ENCODE results near the gene CSNK1G3.

The CSNK1G3 gene

DNA sequence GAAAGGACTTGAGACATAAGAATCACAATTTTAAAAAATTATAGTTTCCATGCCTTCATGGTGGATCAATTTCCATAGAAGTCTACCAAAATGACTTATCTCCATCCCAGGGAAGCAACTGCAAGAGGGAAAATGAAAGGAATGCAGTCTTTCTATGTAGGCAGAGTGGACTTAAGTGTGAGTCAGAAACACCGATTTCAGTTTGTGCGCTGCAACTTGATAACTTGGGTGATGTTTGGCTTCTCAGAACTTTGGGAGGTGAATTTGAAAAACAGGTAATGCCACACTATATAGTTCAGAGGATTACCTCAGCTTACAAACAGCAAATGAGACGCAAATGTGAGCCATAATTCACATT lies 708 bp upstream of the CSNK1G3 start:
- no peak for DNase-seq (ENCODE audit: low read depth, low spot score)
- H3K4me3 ChIP-seq (ENCODE audit: low read length): peak overlapping the region; percentile 73

DNA sequence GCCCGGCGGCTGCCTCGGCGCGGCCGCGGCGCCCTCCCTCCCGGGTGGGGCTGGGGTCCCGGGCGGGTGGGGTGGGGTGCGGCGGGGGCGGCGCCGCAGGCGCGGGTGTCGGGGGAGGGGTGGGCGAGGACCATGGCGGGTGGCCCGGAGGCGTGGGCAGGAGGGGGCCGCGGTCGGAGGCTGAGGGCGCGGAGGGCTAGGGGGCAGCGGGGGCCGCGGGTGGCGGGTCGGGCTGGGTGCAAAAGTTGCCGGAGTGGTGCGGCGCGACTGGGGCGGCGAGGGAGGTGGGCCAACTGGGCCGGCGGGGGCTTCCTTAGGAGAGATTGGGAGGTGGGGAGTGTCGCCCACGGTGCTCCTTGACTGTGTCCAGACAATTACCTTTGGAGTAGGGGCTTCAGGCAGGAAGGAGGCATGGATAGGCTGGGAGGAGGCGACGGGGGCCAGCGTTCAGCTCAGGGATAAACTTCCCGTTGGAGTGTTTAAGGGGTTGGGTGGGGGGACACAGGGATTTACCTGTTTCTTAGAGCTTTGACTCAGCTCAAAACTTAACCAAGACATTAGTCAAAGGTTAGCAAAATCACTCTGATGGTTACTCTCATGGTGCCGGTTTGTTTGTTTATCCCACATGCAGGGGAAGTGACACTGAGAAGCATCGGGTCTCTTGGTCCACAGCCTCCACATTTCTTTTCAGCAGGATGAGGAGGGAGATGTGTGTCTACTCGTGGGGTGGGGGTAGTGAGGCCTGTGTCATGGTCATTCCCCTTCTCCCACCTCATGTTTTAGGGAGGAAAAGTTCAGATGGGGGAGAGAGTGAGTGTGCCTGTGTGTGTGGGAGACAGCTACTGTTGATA lies 859 bp downstream of the CSNK1G3 start:
- H3K4me3 ChIP-seq (ENCODE audit: low read length): peak overlapping the region; percentile 73

DNA sequence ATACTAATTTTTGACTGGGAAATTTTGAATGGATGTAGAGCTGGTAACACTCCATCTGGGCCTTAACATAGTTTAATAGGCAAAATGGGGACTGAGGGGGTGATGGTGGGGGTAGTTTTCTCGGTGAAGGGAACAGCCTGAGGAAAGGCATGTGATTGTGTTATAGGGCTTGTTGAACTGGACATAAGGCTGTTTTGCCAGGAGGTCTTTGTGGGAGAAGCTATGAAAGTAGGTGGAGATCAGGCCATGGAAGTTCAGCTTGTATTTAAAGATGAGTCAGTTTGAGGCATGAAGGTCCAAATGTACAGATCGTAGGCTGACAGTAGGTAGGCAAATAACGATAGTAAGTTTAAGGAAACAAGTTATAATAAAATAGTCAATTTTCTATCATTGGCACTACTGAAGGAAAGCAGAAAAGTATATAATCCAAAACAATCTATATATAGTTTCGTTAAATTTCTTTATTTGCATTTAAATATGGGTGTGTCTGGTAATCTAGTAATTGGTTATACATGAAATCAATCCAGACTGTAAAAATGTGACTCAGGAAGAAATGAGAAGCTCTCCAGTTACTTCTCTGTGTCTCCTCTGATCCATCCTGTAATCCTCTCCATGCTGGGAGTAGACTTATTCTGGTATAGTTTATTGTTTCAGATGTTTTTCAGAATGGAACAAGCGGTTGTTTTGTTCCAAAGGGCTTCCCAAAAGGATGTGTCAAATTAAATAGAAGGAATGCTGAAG lies 2.8 kb downstream of the CSNK1G3 start:
- DNase-seq (ENCODE audit: low read depth, low spot score): no peak
- no peak overlapping the region for H3K4me3 ChIP-seq (ENCODE audit: low read length)

More for the DNA sequence above, 859 bp downstream of the CSNK1G3 start:
- no peak for DNase-seq (ENCODE audit: low read depth, low spot score)

DNA sequence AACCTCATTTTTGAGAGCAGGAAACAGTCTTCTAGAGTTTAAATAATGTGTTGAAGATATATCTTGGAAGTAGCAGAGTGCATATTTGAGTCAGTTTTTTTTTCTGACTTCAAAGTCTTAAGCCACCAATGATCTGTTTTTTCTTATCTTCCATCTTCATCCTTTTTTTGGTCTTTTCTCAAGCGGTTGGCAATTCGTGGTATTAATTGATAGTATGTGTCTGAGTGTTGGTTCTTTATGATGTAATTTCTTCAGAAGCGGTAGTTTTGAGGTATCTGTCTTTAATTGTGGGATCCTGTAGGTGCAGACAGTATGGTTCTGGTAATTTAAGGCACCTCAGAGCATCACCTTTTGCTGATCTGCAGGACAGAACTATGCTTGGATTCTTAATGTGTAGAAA lies 3.9 kb downstream of the CSNK1G3 start:
- no peak overlapping the region for H3K4me3 ChIP-seq (ENCODE audit: low read length)
- peak; percentile 73 for DNase-seq (ENCODE audit: low read depth, low spot score)

DNA sequence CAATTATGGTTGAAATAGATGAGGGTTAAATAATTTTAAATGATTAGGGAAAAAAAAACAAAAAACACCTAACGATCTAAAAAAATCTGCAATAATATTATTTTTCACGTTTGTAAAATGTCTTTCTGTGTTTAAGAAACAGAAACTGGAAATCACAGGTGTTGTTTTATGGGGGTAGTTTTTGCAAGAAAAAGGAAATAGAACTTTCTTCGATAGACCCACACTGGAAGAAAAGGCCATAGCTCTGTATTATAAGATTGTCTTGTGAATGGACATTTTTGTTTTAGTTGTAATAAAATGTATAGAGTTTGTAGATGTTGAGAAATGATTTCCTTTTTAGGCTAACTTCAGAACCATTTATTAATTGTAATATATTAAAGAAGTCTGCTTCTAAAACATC lies 5.5 kb downstream of the CSNK1G3 start:
- DNase-seq (ENCODE audit: low read depth, low spot score): no peak
- no peak overlapping the region for H3K4me3 ChIP-seq (ENCODE audit: low read length)

DNA sequence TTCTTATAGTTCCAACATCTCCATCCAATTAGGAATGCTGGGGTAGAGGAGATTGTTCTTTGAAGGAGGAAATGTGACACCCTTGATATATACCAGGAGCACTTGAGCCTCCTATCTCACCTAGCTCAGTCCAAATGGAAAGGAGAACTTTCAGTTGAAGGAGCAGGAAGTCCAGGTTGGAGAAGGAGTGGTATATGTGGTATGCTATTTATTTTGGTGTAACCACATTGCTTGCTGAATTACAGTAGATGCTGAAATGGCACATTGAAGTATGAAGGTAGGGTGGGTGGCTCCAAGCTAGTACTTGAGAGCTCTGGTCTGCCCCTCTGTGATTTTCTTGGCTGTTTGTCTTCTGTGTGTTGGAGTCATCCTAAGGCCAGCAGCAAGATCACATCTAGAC lies 6.1 kb downstream of the CSNK1G3 start:
- H3K4me3 ChIP-seq (ENCODE audit: low read length): no peak overlapping the region
- DNase-seq (ENCODE audit: low read depth, low spot score): no peak

DNA sequence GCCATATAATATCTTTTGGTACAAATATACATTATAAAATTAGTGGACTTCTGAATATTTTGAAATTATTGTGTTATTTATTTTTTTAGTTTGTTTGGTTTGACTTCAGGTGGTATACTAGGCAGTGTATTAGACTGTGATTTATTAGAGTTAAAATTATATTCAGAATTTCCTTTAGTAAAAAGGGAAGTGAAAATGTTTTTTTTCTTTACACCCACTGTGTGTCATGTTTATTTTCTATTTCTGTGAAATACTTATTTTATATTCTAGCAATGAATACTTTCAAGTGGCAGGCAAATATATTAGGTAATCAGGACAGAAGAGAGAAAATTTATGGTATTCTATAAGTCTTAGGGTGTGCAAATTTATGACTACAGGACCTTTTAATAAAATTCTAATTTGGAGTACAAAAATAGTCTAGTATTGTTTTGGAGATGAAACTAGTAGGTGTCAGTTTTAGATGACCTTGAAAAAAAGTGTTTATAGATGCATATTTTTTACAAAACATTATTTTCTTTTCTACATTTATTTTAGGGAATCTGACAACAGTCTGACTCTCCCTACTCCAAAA lies 8.8 kb downstream of the CSNK1G3 start:
- no peak for DNase-seq (ENCODE audit: low read depth, low spot score)
- no peak overlapping the region for H3K4me3 ChIP-seq (ENCODE audit: low read length)

DNA sequence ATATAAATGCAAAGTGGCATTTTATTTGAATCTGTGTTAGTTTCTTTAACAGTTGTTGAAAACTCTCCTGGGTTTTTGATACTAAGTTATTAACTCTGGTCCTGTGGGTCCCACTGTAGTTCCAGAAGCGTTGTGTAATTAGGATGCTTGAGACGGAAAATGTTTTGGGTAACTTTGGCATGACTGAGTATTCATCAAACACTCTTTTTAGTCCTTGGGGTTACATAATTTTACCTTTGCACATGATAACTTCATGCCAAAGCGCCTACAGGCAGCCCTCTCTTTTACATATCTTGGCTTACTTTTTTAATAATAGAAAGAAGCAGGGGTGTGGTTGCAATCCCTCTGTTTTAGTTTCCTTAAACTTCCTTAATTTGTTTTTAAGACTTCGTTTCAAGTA lies 12.2 kb downstream of the CSNK1G3 start:
- H3K4me3 ChIP-seq (ENCODE audit: low read length): no peak overlapping the region
- no peak for DNase-seq (ENCODE audit: low read depth, low spot score)

DNA sequence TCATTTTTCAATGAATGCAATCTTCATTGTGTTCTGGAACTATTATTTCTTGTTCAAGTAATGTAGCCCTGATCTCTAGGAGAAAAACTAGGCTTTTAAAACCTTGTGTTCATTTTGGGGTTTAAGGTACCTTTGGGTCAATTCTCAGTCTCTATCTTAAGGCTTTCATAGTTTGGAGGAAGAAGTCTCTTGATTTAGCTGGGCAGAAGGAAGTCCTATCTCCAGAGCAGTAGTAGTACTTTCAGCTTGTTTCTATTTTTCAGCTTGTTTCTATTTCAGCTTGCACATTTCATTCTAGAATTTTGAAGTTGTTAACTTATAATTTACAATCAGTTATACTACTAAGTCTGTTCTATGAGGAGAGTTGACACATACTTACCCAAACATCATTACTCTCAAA lies 15.2 kb downstream of the CSNK1G3 start:
- H3K4me3 ChIP-seq (ENCODE audit: low read length): no peak overlapping the region
- DNase-seq (ENCODE audit: low read depth, low spot score): no peak

DNA sequence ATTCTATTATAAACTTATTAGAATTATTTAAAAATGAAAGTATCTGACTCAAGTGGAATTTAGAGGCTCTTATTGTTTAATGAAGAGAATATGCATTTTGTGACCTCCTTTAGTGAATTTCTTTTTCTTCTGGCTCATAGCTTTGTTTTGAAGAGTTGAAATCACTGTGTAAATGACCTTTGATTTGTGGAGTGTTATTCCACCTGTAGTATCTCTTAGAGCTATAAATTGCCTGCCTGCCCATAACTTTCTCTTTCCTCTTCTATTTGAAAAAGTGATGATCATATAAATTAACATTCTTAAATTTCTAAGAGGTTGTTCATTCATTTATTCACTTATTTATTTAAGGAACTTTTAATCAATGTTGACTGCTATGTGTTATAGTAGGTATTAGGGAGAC lies 16.1 kb downstream of the CSNK1G3 start:
- no peak overlapping the region for H3K4me3 ChIP-seq (ENCODE audit: low read length)
- no peak for DNase-seq (ENCODE audit: low read depth, low spot score)

DNA sequence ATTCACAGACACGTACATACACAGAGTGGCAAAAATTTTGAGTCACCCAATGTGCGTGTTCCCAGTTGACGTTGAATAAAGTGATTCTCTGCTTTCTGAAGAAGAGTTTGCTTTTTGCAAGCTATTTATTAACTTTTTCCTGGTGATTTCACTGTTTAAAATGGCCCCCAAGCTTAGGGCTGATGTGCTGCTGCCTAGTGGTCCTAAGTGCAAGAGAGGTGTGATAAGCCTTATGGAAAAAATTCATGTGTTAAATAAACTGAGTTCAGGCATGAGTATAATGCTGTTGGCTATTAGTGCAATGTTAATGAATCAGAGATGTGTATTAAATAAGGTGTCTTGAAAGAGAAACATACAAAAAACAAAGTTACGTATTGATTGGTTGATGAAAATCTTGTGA lies 16.9 kb downstream of the CSNK1G3 start:
- H3K4me3 ChIP-seq (ENCODE audit: low read length): no peak overlapping the region
- DNase-seq (ENCODE audit: low read depth, low spot score): no peak

DNA sequence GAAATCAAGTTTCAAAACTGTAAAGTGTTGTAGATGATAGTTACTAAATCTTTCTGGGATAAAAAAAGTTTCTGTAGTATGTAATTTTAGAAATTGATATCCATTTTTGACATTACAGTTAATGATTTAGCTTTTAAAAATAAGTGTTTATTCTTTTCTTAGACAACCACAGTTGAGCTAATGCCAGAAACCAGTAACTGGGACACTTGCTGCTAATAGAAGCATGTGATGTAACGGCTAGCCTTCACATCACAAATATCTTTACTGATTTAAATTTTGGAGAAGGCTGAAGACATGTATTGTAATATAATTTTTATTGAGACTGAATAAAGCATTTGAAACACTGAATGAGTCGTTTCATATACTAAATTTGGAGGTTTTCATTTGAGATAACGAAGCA lies 18.8 kb downstream of the CSNK1G3 start:
- no peak overlapping the region for H3K4me3 ChIP-seq (ENCODE audit: low read length)
- DNase-seq (ENCODE audit: low read depth, low spot score): no peak

DNA sequence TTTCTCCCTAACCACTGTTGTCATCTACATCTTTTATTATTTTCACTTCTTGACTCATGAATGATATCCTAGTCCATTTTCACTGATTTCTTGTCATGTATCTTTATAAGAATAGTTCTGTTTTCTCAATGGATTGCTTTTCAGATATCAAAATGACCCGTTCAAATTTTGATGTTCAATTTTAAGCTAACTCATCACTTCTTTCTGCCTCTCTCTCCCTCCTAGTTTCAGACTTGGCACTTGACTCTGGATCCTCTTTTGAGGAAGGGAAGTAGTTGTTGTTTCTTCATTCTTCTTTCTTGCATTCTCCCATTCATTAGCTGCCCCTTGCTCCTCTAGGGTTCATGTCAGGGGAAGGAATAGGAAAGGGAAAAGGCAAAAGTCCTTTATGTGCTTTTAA lies 23.7 kb downstream of the CSNK1G3 start:
- DNase-seq (ENCODE audit: low read depth, low spot score): no peak
- no peak overlapping the region for H3K4me3 ChIP-seq (ENCODE audit: low read length)

DNA sequence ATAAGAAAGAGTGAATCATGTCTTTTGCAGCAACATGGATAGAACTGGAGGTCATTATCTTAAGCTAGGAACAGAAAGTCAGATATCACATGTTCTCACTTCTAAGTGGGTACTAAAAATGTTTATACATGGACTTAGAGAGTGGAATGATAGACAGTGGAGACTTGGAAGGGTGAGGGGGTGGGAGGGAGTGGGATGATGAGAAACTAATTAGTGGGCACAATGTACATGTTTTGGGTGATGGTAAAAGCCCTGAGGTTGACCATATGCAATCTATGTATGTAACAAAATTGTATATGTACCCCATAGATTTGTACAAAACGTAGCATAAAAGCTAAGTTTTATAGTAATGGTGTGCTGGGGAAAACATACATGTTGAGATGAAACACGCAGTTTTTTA lies 25.3 kb downstream of the CSNK1G3 start:
- DNase-seq (ENCODE audit: low read depth, low spot score): no peak
- no peak overlapping the region for H3K4me3 ChIP-seq (ENCODE audit: low read length)

DNA sequence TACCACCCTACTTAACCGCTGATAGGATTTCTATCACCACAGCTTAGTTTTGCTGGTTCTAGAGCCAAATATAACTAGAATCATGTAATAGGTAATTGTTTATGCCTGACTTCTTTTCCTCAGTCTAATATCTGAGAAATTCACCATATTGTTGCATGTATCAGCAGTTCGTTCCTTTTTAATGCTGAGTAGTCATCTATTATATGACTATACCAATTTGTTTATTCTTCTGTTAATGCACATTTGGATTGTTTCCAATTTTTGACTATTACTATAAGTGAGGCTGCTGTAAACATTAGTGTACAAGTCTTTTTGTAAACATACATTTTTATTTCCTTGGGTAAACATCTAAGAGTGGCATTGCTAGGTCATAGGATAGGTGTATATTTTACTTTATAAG lies 25.9 kb downstream of the CSNK1G3 start:
- no peak overlapping the region for H3K4me3 ChIP-seq (ENCODE audit: low read length)

DNA sequence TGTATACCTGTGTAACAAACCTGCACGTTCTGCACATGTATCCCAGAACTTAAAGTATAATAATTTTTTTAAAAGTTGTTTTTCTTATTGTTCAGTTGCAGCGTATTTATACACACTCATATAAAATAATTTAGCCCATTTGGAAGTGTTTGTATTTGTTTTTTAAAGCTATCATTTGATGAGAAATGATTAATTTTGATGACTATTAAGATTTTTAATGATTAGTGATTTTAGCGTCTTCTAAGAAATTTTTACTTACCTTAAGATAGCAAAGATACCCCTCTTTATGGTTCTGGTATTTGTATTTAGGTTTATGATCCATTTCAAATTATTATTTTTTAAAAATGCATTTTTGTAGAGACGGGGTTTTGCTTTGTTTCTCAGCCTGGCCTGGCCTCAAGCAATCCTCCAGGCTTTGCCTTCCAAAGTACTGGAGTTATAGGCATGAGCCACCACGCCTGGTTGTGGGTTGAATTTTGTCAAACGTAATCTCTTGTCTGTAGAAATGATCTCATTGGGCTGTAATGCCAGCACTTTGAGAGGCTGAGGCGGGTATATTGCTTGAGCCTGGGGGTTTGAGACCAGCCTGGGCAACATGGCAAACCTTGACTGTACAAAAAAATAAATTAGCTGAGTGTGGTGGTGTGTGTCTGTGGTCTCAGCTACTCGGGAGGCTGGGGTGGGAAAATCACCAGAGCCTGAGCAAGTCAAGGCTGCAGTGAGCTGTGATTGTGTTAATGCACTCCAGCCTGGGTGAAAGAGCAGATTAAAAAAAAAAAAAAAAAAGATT lies 26.9 kb downstream of the CSNK1G3 start:
- no peak overlapping the region for H3K4me3 ChIP-seq (ENCODE audit: low read length)
- DNase-seq (ENCODE audit: low read depth, low spot score): no peak

More for the DNA sequence above, 25.9 kb downstream of the CSNK1G3 start:
- DNase-seq (ENCODE audit: low read depth, low spot score): no peak

DNA sequence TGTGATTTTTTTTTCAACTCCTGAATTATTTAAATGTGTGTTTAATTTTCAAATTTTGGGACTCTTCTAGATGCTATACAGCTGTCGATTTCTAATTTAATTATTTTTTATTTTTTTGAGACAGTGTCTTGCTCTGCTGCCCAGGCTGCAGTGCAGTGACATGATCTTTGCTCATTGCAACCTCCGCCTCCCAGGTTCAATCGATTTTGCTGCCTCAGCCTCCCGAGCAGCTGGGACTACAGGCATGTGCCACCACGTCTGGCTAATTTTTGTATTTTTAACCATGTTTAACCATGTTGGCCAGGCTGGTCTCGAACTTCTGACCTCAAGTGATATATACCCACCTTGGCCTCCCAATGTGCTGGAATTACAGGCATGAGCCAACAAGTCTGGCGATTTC lies 28.6 kb downstream of the CSNK1G3 start:
- no peak for DNase-seq (ENCODE audit: low read depth, low spot score)
- H3K4me3 ChIP-seq (ENCODE audit: low read length): no peak overlapping the region

DNA sequence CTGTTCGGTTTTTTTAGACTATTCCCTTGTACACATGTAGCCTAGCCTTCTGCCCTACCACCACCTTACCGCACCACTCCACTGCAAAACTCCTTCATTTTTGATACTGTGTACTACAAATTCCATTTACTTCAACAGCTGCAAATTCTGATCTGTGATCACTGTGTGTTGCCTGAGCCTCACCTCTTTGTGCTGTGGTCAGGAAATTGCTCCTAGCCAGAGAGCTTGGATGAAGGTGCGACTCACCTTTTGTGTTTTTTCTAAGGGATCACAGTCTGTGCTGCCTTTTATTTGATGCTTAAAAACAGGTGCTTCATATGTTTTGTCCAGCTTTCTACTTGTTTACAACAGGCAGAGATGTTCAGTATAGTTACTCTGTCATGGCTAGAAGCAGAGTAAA lies 31.5 kb downstream of the CSNK1G3 start:
- no peak for DNase-seq (ENCODE audit: low read depth, low spot score)
- H3K4me3 ChIP-seq (ENCODE audit: low read length): no peak overlapping the region

DNA sequence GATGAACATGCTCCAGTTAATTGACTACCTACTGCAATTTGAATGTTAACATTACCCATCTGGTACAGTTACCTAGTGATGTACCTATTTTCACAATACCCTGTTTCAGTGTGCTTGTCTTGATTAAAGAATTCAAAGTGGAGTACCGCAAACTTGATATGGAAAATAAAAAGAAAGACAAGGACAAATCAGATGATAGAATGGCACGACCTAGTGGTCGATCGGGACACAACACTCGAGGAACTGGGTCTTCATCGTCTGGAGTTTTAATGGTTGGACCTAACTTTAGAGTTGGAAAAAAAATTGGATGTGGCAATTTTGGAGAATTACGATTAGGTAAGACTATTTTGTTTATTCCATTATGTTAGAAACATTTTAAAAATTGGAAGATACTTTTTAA lies 33.5 kb downstream of the CSNK1G3 start:
- peak; percentile 6 for DNase-seq (ENCODE audit: low read depth, low spot score)
- no peak overlapping the region for H3K4me3 ChIP-seq (ENCODE audit: low read length)

DNA sequence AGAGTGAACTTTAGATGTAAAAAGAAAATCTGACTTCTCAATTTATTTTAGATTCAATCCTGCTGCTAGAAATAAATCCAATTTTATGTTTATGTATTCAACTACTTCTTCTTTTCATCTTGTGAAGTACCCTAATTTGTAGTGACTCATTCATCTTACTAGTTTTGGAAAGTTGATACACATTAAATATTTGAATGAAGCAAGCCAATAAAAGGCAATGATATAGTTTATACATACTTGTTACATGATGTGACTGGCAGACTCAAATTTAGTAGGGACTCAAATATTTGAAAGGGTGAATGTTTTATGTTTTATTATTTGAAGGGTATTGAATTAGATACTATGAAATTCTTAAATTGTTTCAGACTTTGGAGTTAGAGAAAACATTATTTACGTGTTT lies 34.7 kb downstream of the CSNK1G3 start:
- DNase-seq (ENCODE audit: low read depth, low spot score): no peak
- H3K4me3 ChIP-seq (ENCODE audit: low read length): no peak overlapping the region

Measured in Jurkat, Clone E6-1 (cell line).